RWPE1 (cell line): ENCODE results near the gene KRT33A.
"Not testable (repeated sequence)": the region's sequence is repeated elsewhere in the genome, so short reads cannot be mapped to it uniquely, and the experiment has no call there.

Source experiments
- CTCF ChIA-PET: fragments of 350-600 bp; sonication (Branson Sonifier 250); formaldehyde crosslinking; extraction: SDS; loops from one replicate; lab custom pipeline; 2021; lab: Yijun Ruan, JAX
- POLR2A ChIA-PET: fragments of 400-600 bp; formaldehyde crosslinking; extraction: SDS; loops from one replicate; lab custom pipeline; 2020; ENCODE audit warnings: antibody characterized with exemption; ENCODE audit not compliant: low non-redundant PET; lab: Yijun Ruan, JAX
- DNase-seq: peaks from one replicate; pipeline ENCODE4 v3.0.0; 2012; ENCODE audit warnings: low spot score
- H3K27ac ChIP-seq: fragments of 450-650 bp; 2 replicates; pipeline ENCODE4 v1.5.1; 2017
- TF ChIP-seq, protein P1 (sequence below): fragments of 450-650 bp; conservative IDR thresholded peaks from 2 replicates; pipeline ENCODE4 v1.5.1; 2017; ENCODE audit warnings: low read depth, mild to moderate bottlenecking

The KRT33A gene

DNA sequence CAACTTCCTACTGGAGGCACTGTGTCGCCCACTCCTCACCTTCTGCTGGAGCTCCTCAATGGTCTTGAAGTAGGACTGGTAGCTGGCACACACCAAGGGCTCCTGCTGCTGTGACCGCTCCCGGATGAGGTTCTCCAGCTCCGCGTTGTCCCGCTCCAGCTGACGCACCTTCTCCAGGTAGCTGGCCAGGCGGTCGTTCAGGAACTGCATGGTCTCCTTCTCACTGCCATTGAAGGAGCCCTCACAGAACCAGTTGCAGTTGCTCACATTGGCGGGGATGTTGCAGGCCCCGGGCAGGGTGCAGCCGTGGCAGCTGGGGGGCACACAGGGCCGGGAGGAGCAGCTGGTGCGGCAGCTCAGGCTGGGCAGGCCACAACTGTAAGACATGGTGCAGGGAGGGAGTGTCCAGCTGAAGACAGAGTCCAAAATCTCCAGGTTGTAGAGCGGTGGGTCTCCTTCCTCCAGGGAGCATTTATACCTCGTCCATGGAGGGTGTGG lies at the start of gene KRT33A:
Gene KRT33A, minus strand, starts transcription at position 448 of the 498 bp plus-strand sequence. Its CDS starts 61 bp downstream, at position 387.
- POLR2A ChIA-PET, DNase-seq, CTCF ChIA-PET, H3K27ac ChIP-seq: not testable (repeated sequence)

GRCh38 chr17:41396996-41397660 lies 46.5 kb upstream of the KRT33A start, which contains the start of gene KRT31:
Gene KRT31, minus strand, starts transcription at chr17:41397608. Its CDS starts 69 bp downstream, at chr17:41397539.
- no peak for DNase-seq
- POLR2A ChIA-PET = no interaction called here
- CTCF ChIA-PET = interaction anchor here (0.7 kb wide), 1 partner anchor 20 kb away, joined by 3 read pairs; no protein-coding TSS in a partner anchor
- TF ChIP-seq, protein P1, sequence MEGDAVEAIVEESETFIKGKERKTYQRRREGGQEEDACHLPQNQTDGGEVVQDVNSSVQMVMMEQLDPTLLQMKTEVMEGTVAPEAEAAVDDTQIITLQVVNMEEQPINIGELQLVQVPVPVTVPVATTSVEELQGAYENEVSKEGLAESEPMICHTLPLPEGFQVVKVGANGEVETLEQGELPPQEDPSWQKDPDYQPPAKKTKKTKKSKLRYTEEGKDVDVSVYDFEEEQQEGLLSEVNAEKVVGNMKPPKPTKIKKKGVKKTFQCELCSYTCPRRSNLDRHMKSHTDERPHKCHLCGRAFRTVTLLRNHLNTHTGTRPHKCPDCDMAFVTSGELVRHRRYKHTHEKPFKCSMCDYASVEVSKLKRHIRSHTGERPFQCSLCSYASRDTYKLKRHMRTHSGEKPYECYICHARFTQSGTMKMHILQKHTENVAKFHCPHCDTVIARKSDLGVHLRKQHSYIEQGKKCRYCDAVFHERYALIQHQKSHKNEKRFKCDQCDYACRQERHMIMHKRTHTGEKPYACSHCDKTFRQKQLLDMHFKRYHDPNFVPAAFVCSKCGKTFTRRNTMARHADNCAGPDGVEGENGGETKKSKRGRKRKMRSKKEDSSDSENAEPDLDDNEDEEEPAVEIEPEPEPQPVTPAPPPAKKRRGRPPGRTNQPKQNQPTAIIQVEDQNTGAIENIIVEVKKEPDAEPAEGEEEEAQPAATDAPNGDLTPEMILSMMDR = no peak
- H3K27ac ChIP-seq = no peak within 1 kb of the TSS

- CTCF ChIA-PET = no interaction called here
- TF ChIP-seq, protein P1 = no peak
- no peak for DNase-seq
- no peak overlapping the region for H3K27ac ChIP-seq
- POLR2A ChIA-PET = interaction anchor here (0.6 kb wide), 1 partner anchor 17 kb away, joined by 4 read pairs; no protein-coding TSS in a partner anchor
Observed at GRCh38 chr17:41396340-41396739, 45.7 kb upstream of the KRT33A start.

- H3K27ac ChIP-seq = peak overlapping the region; percentile 71; the same call in 1 of the 2 replicates
- DNase-seq = no peak
- TF ChIP-seq, protein P1 = no peak
- CTCF ChIA-PET = no interaction called here
- POLR2A ChIA-PET = interaction anchor here (0.6 kb wide), 1 partner anchor 16 kb away, joined by 4 read pairs; no protein-coding TSS in a partner anchor
Observed at GRCh38 chr17:41395611-41396010, 45.0 kb upstream of the KRT33A start.

DNA sequence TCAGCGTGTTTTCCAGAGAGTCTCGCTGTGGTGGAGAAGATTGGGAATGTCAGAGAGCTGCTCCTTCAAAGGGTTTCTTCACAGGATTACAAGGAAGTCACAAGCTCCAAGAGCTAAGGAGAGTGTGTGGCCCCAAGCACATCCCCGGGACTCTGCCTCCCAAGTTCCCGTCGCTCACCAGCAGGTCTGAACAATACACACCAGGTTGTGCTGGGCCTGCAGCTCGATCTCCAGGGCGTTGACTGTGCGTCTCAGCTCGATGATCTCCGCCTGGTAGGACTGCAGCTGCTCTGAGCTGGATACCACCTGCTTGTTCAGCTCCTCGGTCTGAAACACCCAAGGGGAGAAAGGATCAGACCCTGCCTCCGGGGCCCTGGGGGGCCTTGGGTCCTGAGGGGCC lies 44.4 kb upstream of the KRT33A start:
- CTCF ChIA-PET, POLR2A ChIA-PET, DNase-seq: not testable (repeated sequence)
- peak overlapping the region; percentile 71 for H3K27ac ChIP-seq

DNA sequence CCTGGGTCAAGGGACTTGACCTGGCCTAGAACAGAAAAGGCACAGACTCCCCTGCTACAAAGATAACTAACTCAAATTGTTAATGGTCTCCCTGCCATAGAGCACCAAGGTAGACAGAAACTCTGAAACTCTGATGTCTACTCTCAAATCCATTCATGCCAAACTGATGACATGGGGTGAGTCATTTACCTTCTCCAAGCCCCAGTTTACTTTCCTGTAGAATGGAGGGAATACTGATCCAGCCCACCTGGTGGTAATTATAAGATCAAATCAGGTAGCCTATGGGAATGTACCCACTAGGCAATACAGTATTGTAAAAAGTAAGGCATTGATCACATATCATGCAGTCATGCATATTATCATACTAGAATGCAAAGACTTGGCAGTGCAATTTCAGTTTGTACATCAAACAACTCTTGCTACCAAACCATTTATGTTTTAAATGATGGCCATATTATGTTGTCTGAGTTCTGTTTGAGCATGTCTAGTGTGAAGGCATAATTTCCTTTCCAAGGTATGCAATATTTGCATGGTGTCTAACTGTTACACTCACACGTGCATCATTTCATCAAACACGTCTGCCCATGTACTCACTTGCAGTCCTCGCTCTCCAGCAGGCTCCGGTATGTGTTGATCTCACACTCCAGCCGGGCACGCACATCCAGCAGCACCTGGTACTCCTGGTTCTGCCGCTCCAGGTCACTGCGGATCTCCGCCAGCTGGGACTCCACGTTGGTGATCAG lies 43.8 kb upstream of the KRT33A start:
- peak; percentile 32 for DNase-seq
- CTCF ChIA-PET = no interaction called here
- TF ChIP-seq, protein P1 = no peak
- POLR2A ChIA-PET = no interaction called here
- H3K27ac ChIP-seq = peak overlapping the region; percentile 71

DNA sequence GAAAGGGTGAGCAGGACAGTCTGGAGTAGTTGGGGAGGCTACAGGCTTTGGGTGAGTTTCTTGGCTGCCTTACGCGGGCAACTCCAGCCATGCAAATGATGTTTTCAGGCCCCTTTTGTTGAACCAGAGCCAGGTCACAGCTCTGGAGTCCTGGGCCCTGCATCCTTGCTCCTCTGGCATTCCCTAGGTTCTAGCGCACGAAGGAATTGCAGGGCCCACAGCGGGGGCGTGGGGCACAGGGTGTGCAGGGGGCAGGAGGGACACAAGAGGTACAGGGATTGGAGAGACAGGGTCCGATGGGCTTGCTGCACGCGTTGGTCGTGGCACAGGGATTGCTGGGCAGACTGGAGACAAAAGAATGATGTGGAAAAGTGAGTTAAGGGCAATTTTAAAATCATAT lies 43.2 kb upstream of the KRT33A start:
- CTCF ChIA-PET = no interaction called here
- no peak for DNase-seq
- POLR2A ChIA-PET = no interaction called here
- TF ChIP-seq, protein P1 = no peak
- H3K27ac ChIP-seq = peak overlapping the region; percentile 50
